DOHH2 (cell line): ENCODE measurements around the gene MIS18A.

ENCODE experiments used
- CTCF ChIP-seq: fragments of 200-600 bp; sonication (generic); IDR thresholded peaks from one replicate; pipeline ENCODE4 v1.5.1; 2014; ENCODE audit warnings: antibody characterized with exemption, mild to moderate bottlenecking, low read depth, low read length; ENCODE audit not compliant: poor library complexity, severe bottlenecking
- EZH2phosphoT487 ChIP-seq: fragments of 200-600 bp; sonication (generic); IDR thresholded peaks from 2 replicates; pipeline ENCODE4 v1.6.1; 2017; ENCODE audit warnings: borderline replicate concordance, mild to moderate bottlenecking, antibody characterized with exemption, low read length, moderate library complexity, mixed read lengths

- TF ChIP-seq CTCF (peak; percentile 68), EZH2phosphoT487 (no peak)
Observed at GRCh38 chr21:32257962-32258785, 20.7 kb downstream of the MIS18A start.
